ENCODE results near the gene SNUPN.
"Not testable (repeated sequence)": the region's sequence is repeated elsewhere in the genome, so short reads cannot be mapped to it uniquely, and the experiment has no call there.

The SNUPN gene

DNA sequence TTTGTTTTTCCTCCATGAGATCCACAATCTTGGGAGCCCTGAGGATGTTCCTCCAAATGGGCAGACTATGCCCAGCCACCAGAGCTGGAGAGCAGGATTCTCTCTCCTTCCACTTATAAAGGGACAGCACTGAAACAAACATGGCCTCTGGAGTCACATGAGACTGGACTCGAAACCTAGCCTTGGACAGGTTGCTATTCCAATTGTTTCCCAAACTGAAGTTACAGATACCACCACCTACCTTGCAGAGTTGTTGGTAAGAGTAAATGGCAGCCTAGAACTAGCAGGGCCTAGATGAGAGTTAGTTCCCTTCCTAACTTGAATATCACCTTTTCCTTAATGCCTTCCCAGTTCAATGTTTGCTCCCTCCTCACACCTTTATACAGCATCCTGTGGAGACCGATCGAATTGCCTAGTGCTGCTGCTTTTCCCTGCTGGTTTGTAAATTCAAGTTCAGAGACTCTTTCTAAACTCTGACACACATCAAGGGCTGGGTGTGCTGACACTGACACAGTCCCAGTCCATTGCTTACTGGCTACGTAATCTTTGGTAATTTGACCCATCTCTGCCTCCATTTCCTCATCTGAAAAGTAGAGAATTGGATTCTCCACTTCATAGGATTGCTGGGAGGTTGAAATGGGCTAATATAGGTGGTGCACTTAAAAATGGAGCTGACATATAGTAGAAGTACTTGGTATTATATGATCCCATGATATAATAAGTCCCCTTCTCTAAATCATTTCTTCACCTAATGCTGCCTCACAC, 11.9 kb upstream of the SNUPN start:
- peaks cover 9% of the 10 kb centered on the region for H3F3A ChIP-seq (ENCODE audit: control insufficient read depth, insufficient read depth)
- H3K9me3 ChIP-seq (ENCODE audit: control insufficient read depth, insufficient read depth, low read length): no peaks in the 10 kb centered on the region
- TF ChIP-seq, protein P1, sequence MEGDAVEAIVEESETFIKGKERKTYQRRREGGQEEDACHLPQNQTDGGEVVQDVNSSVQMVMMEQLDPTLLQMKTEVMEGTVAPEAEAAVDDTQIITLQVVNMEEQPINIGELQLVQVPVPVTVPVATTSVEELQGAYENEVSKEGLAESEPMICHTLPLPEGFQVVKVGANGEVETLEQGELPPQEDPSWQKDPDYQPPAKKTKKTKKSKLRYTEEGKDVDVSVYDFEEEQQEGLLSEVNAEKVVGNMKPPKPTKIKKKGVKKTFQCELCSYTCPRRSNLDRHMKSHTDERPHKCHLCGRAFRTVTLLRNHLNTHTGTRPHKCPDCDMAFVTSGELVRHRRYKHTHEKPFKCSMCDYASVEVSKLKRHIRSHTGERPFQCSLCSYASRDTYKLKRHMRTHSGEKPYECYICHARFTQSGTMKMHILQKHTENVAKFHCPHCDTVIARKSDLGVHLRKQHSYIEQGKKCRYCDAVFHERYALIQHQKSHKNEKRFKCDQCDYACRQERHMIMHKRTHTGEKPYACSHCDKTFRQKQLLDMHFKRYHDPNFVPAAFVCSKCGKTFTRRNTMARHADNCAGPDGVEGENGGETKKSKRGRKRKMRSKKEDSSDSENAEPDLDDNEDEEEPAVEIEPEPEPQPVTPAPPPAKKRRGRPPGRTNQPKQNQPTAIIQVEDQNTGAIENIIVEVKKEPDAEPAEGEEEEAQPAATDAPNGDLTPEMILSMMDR (IDR thresholded peaks at IDR 0.05; ENCODE audit: low read depth, low read length, poor library complexity, severe bottlenecking): no peak
- no peak for TF ChIP-seq EZH2phosphoT487 (IDR thresholded peaks at IDR 0.05; ENCODE audit: borderline replicate concordance, low read length)
- H3K4me3 ChIP-seq (ENCODE audit: low read length): peak overlapping the region; percentile 99
- H3K36me3 ChIP-seq (ENCODE audit: control insufficient read depth, low read length): peaks cover 34% of the 10 kb centered on the region
- peak overlapping the region; percentile 71 for H3K4me2 ChIP-seq (ENCODE audit: low read length)
- no peaks in the 10 kb centered on the region for H3K9me2 ChIP-seq (replicated peaks; ENCODE audit: control insufficient read depth, low read length)
- peaks cover 45% of the 10 kb centered on the region for H3K79me2 ChIP-seq (ENCODE audit: control insufficient read depth, low read length)
- peaks cover 22% of the 10 kb centered on the region for H4K20me1 ChIP-seq (ENCODE audit: control insufficient read depth, insufficient read depth, low read depth, low read length)
- H3K27ac ChIP-seq (ENCODE audit: low read depth, low read length): no peak overlapping the region
- peaks cover 33% of the 10 kb centered on the region for H3K4me1 ChIP-seq (ENCODE audit: control insufficient read depth, low read length)
- no peaks in the 10 kb centered on the region for H3K27me3 ChIP-seq (ENCODE audit: control insufficient read depth, low read length)

DNA sequence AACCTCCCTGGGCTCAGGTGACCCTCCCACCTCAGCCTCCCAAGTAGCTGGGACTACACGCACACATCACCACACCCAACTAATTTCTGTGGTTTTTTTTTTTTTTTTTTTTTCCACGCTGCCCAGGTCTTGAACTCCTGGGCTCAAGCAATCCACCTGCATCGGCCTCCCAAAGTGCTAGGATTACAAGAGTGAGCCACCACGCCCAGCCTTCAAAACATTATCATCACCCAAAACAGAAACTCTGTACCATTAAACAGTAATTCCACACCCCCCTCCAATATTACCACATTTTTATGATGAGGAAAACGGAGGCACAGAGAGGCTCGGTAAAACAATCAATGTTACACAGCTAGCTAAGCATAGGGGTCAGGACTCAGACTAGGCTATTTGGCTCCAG, 10.5 kb upstream of the SNUPN start:
- TF ChIP-seq, protein P1 (IDR thresholded peaks at IDR 0.05; ENCODE audit: low read depth, low read length, poor library complexity, severe bottlenecking): no peak
- TF ChIP-seq EZH2phosphoT487 (IDR thresholded peaks at IDR 0.05; ENCODE audit: borderline replicate concordance, low read length): no peak
- H3K9me2 ChIP-seq (replicated peaks; ENCODE audit: control insufficient read depth, low read length): no peaks in the 10 kb centered on the region
- H3K79me2 ChIP-seq (ENCODE audit: control insufficient read depth, low read length): peaks cover 45% of the 10 kb centered on the region
- H3K36me3 ChIP-seq (ENCODE audit: control insufficient read depth, low read length): peaks cover 34% of the 10 kb centered on the region
- peaks cover 5% of the 10 kb centered on the region for H3F3A ChIP-seq (ENCODE audit: control insufficient read depth, insufficient read depth)
- H3K4me3 ChIP-seq (ENCODE audit: low read length): no peak overlapping the region
- H4K20me1 ChIP-seq (ENCODE audit: control insufficient read depth, insufficient read depth, low read depth, low read length): peaks cover 22% of the 10 kb centered on the region
- H3K4me1 ChIP-seq (ENCODE audit: control insufficient read depth, low read length): peaks cover 21% of the 10 kb centered on the region
- H3K4me2 ChIP-seq (ENCODE audit: low read length): no peak overlapping the region
- H3K27ac ChIP-seq (ENCODE audit: low read depth, low read length): no peak overlapping the region
- H3K27me3 ChIP-seq (ENCODE audit: control insufficient read depth, low read length): no peaks in the 10 kb centered on the region
- no peaks in the 10 kb centered on the region for H3K9me3 ChIP-seq (ENCODE audit: control insufficient read depth, insufficient read depth, low read length)

DNA sequence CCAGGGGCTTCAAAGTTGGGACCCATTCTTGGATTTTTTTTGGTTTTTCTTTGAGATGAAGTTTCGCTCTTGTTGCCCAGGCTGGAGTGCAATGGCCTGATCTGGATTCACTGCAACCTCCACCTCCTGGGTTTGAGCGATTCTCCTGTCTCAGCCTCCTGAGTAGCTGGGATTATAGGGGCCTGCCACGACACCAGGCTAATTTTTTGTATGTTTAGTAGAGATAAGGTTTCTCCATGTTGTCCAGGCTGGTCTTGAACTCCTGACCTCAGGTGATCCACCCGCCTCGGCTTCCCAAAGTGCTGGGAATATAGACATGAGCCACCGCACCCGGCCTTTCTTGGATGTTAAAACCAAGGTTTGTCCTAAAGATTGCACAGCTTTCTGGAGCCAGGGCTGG, 8.4 kb upstream of the SNUPN start:
- H3K27ac ChIP-seq (ENCODE audit: low read depth, low read length); H3K4me3 ChIP-seq (ENCODE audit: low read length); H3K9me3 ChIP-seq (ENCODE audit: control insufficient read depth, insufficient read depth, low read length); H3K4me2 ChIP-seq (ENCODE audit: low read length); H3F3A ChIP-seq (ENCODE audit: control insufficient read depth, insufficient read depth); H3K27me3 ChIP-seq (ENCODE audit: control insufficient read depth, low read length); H3K9me2 ChIP-seq (replicated peaks; ENCODE audit: control insufficient read depth, low read length): not testable (repeated sequence)
- Histone ChIP-seq H3K36me3 (ENCODE audit: control insufficient read depth, low read length) (peaks cover 22% of the 10 kb centered on the region), H3K4me1 (ENCODE audit: control insufficient read depth, low read length) (peaks cover 19% of the 10 kb centered on the region), H3K79me2 (ENCODE audit: control insufficient read depth, low read length) (peaks cover 31% of the 10 kb centered on the region), H4K20me1 (ENCODE audit: control insufficient read depth, insufficient read depth, low read depth, low read length) (peaks cover 18% of the 10 kb centered on the region)

DNA sequence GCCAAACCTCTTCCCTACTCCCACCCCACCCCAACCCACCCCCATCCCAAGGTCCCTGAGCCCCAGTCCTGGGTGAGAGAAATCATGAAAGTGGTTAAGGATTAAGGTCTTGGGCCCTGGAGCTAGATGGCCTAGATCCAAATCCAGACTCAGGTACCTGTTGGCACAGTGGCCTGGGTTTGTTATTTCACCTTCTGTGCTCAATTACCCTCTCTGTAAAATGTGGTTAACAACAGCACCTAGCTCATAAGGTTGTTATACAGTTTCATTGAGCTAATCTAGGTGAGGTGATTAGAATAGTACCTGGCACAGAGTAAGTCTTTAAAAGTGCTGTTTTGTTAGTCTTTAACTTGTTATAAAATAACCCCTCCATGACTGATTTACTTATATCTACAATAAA, 6.4 kb upstream of the SNUPN start:
- H3K4me1 ChIP-seq (ENCODE audit: control insufficient read depth, low read length): peaks cover 2% of the 10 kb centered on the region

More for the DNA sequence above, 6.4 kb upstream of the SNUPN start:
- H3K36me3 ChIP-seq (ENCODE audit: control insufficient read depth, low read length): peaks cover 2% of the 10 kb centered on the region
- H3K27ac ChIP-seq (ENCODE audit: low read depth, low read length): no peak overlapping the region
- 0 out of 2 replicates have a peak, but pooled peaks cover 1% of the 10 kb centered on the region for H4K20me1 ChIP-seq (ENCODE audit: control insufficient read depth, insufficient read depth, low read depth, low read length)
- H3F3A ChIP-seq (ENCODE audit: control insufficient read depth, insufficient read depth): 0 out of 2 replicates have a peak, but pooled peaks cover 2% of the 10 kb centered on the region
- no peaks in the 10 kb centered on the region for H3K27me3 ChIP-seq (ENCODE audit: control insufficient read depth, low read length)
- no peak overlapping the region for H3K4me3 ChIP-seq (ENCODE audit: low read length)
- H3K9me3 ChIP-seq (ENCODE audit: control insufficient read depth, insufficient read depth, low read length): no peaks in the 10 kb centered on the region
- TF ChIP-seq, protein P1 (IDR thresholded peaks at IDR 0.05; ENCODE audit: low read depth, low read length, poor library complexity, severe bottlenecking): no peak
- no peak for TF ChIP-seq EZH2phosphoT487 (IDR thresholded peaks at IDR 0.05; ENCODE audit: borderline replicate concordance, low read length)
- peaks cover 11% of the 10 kb centered on the region for H3K79me2 ChIP-seq (ENCODE audit: control insufficient read depth, low read length)
- no peaks in the 10 kb centered on the region for H3K9me2 ChIP-seq (replicated peaks; ENCODE audit: control insufficient read depth, low read length)
- no peak overlapping the region for H3K4me2 ChIP-seq (ENCODE audit: low read length)
